ENCODE measurements around the gene PBX1.

PBX1 gene

GRCh38 chr1:164774819-164775654 lies 216.1 kb downstream of the PBX1 start:
- DNase-seq (ENCODE audit: low read depth in 1 of 2, low spot score in 1 of 2): no peak

GRCh38 chr1:164777518-164777917 lies 218.5 kb downstream of the PBX1 start:
- no peak for DNase-seq (ENCODE audit: low read depth in 1 of 2, low spot score in 1 of 2)

- no peak for DNase-seq (ENCODE audit: low read depth in 1 of 2, low spot score in 1 of 2)
Observed at GRCh38 chr1:164779376-164779775, 220.4 kb downstream of the PBX1 start.

- no peak for DNase-seq (ENCODE audit: low read depth in 1 of 2, low spot score in 1 of 2)
Observed at GRCh38 chr1:164780111-164780812, 221.3 kb downstream of the PBX1 start.

- no peak for DNase-seq (ENCODE audit: low read depth in 1 of 2, low spot score in 1 of 2)
Observed at GRCh38 chr1:164780863-164781262, 221.9 kb downstream of the PBX1 start.

- no peak for DNase-seq (ENCODE audit: low read depth in 1 of 2, low spot score in 1 of 2)
Observed at GRCh38 chr1:164781972-164782371, 223.0 kb downstream of the PBX1 start.

- no peak for DNase-seq (ENCODE audit: low read depth in 1 of 2, low spot score in 1 of 2)
Observed at GRCh38 chr1:164783778-164784555, 225.0 kb downstream of the PBX1 start.

GRCh38 chr1:164784960-164785359 lies 226.0 kb downstream of the PBX1 start:
- DNase-seq (ENCODE audit: low read depth in 1 of 2, low spot score in 1 of 2): no peak

GRCh38 chr1:164785841-164786534 lies 227.0 kb downstream of the PBX1 start:
- no peak for DNase-seq (ENCODE audit: low read depth in 1 of 2, low spot score in 1 of 2)

- DNase-seq (ENCODE audit: low read depth in 1 of 2, low spot score in 1 of 2): peak; percentile 19 to 41
Observed at GRCh38 chr1:164786980-164787833, 228.2 kb downstream of the PBX1 start.

GRCh38 chr1:164787834-164788231 lies 228.8 kb downstream of the PBX1 start:
- DNase-seq (ENCODE audit: low read depth in 1 of 2, low spot score in 1 of 2): no peak

GRCh38 chr1:164790081-164790480 lies 231.1 kb downstream of the PBX1 start:
- DNase-seq (ENCODE audit: low read depth in 1 of 2, low spot score in 1 of 2): no peak

- no peak for DNase-seq (ENCODE audit: low read depth in 1 of 2, low spot score in 1 of 2)
Observed at GRCh38 chr1:164792410-164793004, 233.5 kb downstream of the PBX1 start.

GRCh38 chr1:164794356-164794755 lies 235.4 kb downstream of the PBX1 start:
- no peak for DNase-seq (ENCODE audit: low read depth in 1 of 2, low spot score in 1 of 2)

GRCh38 chr1:164796916-164797315 lies 237.9 kb downstream of the PBX1 start:
- no peak for DNase-seq (ENCODE audit: low read depth in 1 of 2, low spot score in 1 of 2)

GRCh38 chr1:164801246-164801731 lies 242.3 kb downstream of the PBX1 start:
- DNase-seq (ENCODE audit: low read depth in 1 of 2, low spot score in 1 of 2): no peak

- DNase-seq (ENCODE audit: low read depth in 1 of 2, low spot score in 1 of 2): no peak
Observed at GRCh38 chr1:164801791-164802502, 243.0 kb downstream of the PBX1 start.

GRCh38 chr1:164802529-164803282 lies 243.7 kb downstream of the PBX1 start:
- DNase-seq (ENCODE audit: low read depth in 1 of 2, low spot score in 1 of 2): no peak
